WTC11 (cell line): ENCODE data around the gene KCNQ2. TPM values are rescaled to one million over a fixed set of nuclear protein-coding genes. Genes with fewer than 3 reads are reported as not detected.

ENCODE experiments used
- ATAC-seq: fragments of 200-7000 bp; cut with Tn5 transposase; 2 replicates; pipeline ENCODE4 v1.10.0; 2021; ENCODE audit warnings: mild to moderate bottlenecking, moderate library complexity
- CTCF ChIA-PET: fragments of 300-600 bp; sonication (Branson Sonifier 250); formaldehyde crosslinking; loops from one replicate; lab custom pipeline; 2021; ENCODE audit warnings: antibody characterized with exemption; lab: Charles Lee
- POLR2A ChIA-PET: fragments of 350-600 bp; sonication (Branson Sonifier 250); formaldehyde crosslinking; loops from one replicate; lab custom pipeline; 2021; ENCODE audit warnings: antibody characterized with exemption; lab: Charles Lee
- DNase-seq: peaks from one replicate; pipeline ENCODE4 v3.0.0; 2021; ENCODE audit warnings: low spot score
- H3K27ac Mint-ChIP-seq: 2 replicates; pipeline ENCODE4 v1.8.0; 2021; ENCODE audit warnings: mixed read lengths
- H3K27me3 Mint-ChIP-seq: 2 replicates; pipeline ENCODE4 v1.8.0; 2021; ENCODE audit warnings: low read depth, mild to moderate bottlenecking, moderate library complexity, mixed read lengths
- H3K36me3 Mint-ChIP-seq: 2 replicates; pipeline ENCODE4 v1.8.0; 2021; ENCODE audit warnings: mixed read lengths
- H3K4me1 Mint-ChIP-seq: 2 replicates; pipeline ENCODE4 v1.8.0; 2022; ENCODE audit warnings: mixed read lengths
- H3K4me3 Mint-ChIP-seq: 2 replicates; pipeline ENCODE4 v1.8.0; 2021; ENCODE audit warnings: mild to moderate bottlenecking, moderate library complexity, mixed read lengths
- H3K9me3 Mint-ChIP-seq: 2 replicates; pipeline ENCODE4 v1.8.0; 2021; ENCODE audit warnings: mixed read lengths
- CREB1 ChIP-seq: sonication (generic); formaldehyde crosslinking; IDR thresholded peaks from 2 replicates; pipeline ENCODE4 v1.8.0; 2023; ENCODE audit warnings: mild to moderate bottlenecking, missing genetic modification reagents
- ELF4 ChIP-seq: sonication (generic); formaldehyde crosslinking; IDR thresholded peaks from 2 replicates; pipeline ENCODE4 v1.8.1; 2022; ENCODE audit warnings: low read depth, mild to moderate bottlenecking, moderate library complexity, missing genetic modification reagents
- ESRRA ChIP-seq: sonication (generic); formaldehyde crosslinking; IDR thresholded peaks from 2 replicates; pipeline ENCODE4 v1.8.1; 2022; ENCODE audit warnings: mild to moderate bottlenecking, missing genetic modification reagents, borderline replicate concordance
- FOXK1 ChIP-seq: sonication (generic); formaldehyde crosslinking; IDR thresholded peaks from 2 replicates; pipeline ENCODE4 v1.8.0; 2022; ENCODE audit warnings: mild to moderate bottlenecking, moderate library complexity, missing genetic modification reagents
- GTF2I ChIP-seq: fragments of 250-450 bp; sonication (Bioruptor Pico); conservative IDR thresholded peaks from 2 replicates; pipeline ENCODE4 v1.4.0; 2021; ENCODE audit warnings: mild to moderate bottlenecking
- NFE2L1 ChIP-seq: sonication (generic); formaldehyde crosslinking; IDR thresholded peaks from 2 replicates; pipeline ENCODE4 v1.8.1; 2023; ENCODE audit warnings: missing genetic modification reagents
- NR2C2 ChIP-seq: sonication (generic); formaldehyde crosslinking; IDR thresholded peaks from 2 replicates; pipeline ENCODE4 v1.8.0; 2022; ENCODE audit warnings: mild to moderate bottlenecking, missing genetic modification reagents
- OVOL2 ChIP-seq: fragments of 250-450 bp; sonication (Bioruptor Pico); IDR thresholded peaks from 2 replicates; pipeline ENCODE4 v1.9.0; 2021; ENCODE audit warnings: mild to moderate bottlenecking, borderline replicate concordance
- SMAD3 ChIP-seq: sonication (generic); formaldehyde crosslinking; IDR thresholded peaks from 2 replicates; pipeline ENCODE4 v1.8.0; 2022; ENCODE audit warnings: missing genetic modification reagents, mild to moderate bottlenecking, borderline replicate concordance
- SMAD4 ChIP-seq: sonication (generic); formaldehyde crosslinking; IDR thresholded peaks from 2 replicates; pipeline ENCODE4 v1.8.0; 2022; ENCODE audit warnings: mild to moderate bottlenecking, missing genetic modification reagents
- ZNF263 ChIP-seq: sonication (generic); formaldehyde crosslinking; IDR thresholded peaks from 2 replicates; pipeline ENCODE4 v1.8.1; 2022; ENCODE audit warnings: low read depth, mild to moderate bottlenecking, moderate library complexity, missing genetic modification reagents
- ZNF317 ChIP-seq: sonication (generic); formaldehyde crosslinking; IDR thresholded peaks from 2 replicates; pipeline ENCODE4 v1.8.1; 2023; ENCODE audit warnings: low read depth, mild to moderate bottlenecking, moderate library complexity, missing genetic modification reagents, borderline replicate concordance
- ZNF416 ChIP-seq: fragments of 250-450 bp; sonication (Bioruptor Pico); IDR thresholded peaks from 2 replicates; pipeline ENCODE4 v1.9.0; 2021; ENCODE audit warnings: mild to moderate bottlenecking, inconsistent platforms
- ZNF532 ChIP-seq: fragments of 250-450 bp; sonication (Bioruptor Pico); IDR thresholded peaks from 2 replicates; pipeline ENCODE4 v1.9.0; 2021; ENCODE audit warnings: mild to moderate bottlenecking, borderline replicate concordance
- total RNA-seq: library from RNA; stranded (reverse); gene quantifications from 3 replicates; pipeline ENCODE4 v1.2.3, GENCODE V29; 2021
- TF ChIP-seq, protein P1 (sequence below): sonication (generic); formaldehyde crosslinking; conservative IDR thresholded peaks from 2 replicates; pipeline ENCODE4 v1.8.1; 2022; ENCODE audit warnings: mild to moderate bottlenecking, missing genetic modification reagents
- TF ChIP-seq, protein P2 (sequence below): sonication (generic); formaldehyde crosslinking; IDR thresholded peaks from 2 replicates; pipeline ENCODE4 v1.8.1; 2023; ENCODE audit warnings: mild to moderate bottlenecking, missing genetic modification reagents, borderline replicate concordance
- TF ChIP-seq, protein P3 (sequence below): fragments of 250-450 bp; sonication (Bioruptor Pico); conservative IDR thresholded peaks from 2 replicates; pipeline ENCODE4 v1.9.0; 2021; ENCODE audit warnings: mild to moderate bottlenecking
- TF ChIP-seq, protein P4 (sequence below): sonication (generic); formaldehyde crosslinking; IDR thresholded peaks from 2 replicates; pipeline ENCODE4 v1.8.1; 2023; ENCODE audit warnings: mild to moderate bottlenecking, missing genetic modification reagents
- TF ChIP-seq, protein P5 (sequence below): sonication (generic); formaldehyde crosslinking; IDR thresholded peaks from 2 replicates; pipeline ENCODE4 v1.8.0; 2022; ENCODE audit warnings: mild to moderate bottlenecking, missing genetic modification reagents
- TF ChIP-seq, protein P6 (sequence below): sonication (generic); formaldehyde crosslinking; IDR thresholded peaks from 2 replicates; pipeline ENCODE4 v1.8.1; 2022; ENCODE audit warnings: mild to moderate bottlenecking, moderate library complexity, missing genetic modification reagents

The KCNQ2 gene
- total RNA-seq, 1 experiment from 2014 or later, result 99.8 TPM

DNA sequence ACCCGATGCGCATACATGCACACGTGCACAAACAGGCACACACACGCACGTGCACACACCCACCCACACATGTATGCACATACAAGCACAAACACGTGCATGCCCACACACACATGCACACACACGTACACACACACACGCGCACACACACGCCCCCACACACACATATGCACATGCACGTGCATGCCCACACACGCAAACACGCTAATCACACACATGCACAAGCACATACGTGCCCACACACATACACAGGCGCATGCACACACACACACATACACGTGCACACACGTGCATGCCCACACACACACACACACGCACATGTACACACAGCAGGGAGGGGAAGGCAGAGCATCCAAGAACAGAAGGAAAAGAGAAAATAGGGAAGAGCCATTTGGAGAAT is 84.5 kb downstream of the KCNQ2 start (continued):
- TF ChIP-seq ZNF317 (CRISPR knock-in tag) (no peak), SMAD3 (no peak), ZNF416 (no peak), ESRRA (CRISPR knock-in tag) (no peak), NR2C2 (CRISPR knock-in tag) (no peak), ZNF263 (CRISPR knock-in tag) (no peak)
- TF ChIP-seq, protein P1, sequence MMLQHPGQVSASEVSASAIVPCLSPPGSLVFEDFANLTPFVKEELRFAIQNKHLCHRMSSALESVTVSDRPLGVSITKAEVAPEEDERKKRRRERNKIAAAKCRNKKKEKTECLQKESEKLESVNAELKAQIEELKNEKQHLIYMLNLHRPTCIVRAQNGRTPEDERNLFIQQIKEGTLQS, result no peak
- TF ChIP-seq, all 79 proteins: peak for 0

GRCh38 chr20:63387393-63387792 is 85.1 kb downstream of the KCNQ2 start:
- Mint-ChIP-seq H3K4me1 (peaks cover 5% of the 10 kb centered on the region), H3K27me3 (peaks cover 21% of the 10 kb centered on the region), H3K4me3 (no peak overlapping the region)
- CTCF ChIA-PET, result no interaction called here
- no peak for DNase-seq
- TF ChIP-seq NR2C2 (CRISPR knock-in tag), result peak; percentile 38; the same call in 1 of the 2 replicates
- TF ChIP-seq, protein P2, sequence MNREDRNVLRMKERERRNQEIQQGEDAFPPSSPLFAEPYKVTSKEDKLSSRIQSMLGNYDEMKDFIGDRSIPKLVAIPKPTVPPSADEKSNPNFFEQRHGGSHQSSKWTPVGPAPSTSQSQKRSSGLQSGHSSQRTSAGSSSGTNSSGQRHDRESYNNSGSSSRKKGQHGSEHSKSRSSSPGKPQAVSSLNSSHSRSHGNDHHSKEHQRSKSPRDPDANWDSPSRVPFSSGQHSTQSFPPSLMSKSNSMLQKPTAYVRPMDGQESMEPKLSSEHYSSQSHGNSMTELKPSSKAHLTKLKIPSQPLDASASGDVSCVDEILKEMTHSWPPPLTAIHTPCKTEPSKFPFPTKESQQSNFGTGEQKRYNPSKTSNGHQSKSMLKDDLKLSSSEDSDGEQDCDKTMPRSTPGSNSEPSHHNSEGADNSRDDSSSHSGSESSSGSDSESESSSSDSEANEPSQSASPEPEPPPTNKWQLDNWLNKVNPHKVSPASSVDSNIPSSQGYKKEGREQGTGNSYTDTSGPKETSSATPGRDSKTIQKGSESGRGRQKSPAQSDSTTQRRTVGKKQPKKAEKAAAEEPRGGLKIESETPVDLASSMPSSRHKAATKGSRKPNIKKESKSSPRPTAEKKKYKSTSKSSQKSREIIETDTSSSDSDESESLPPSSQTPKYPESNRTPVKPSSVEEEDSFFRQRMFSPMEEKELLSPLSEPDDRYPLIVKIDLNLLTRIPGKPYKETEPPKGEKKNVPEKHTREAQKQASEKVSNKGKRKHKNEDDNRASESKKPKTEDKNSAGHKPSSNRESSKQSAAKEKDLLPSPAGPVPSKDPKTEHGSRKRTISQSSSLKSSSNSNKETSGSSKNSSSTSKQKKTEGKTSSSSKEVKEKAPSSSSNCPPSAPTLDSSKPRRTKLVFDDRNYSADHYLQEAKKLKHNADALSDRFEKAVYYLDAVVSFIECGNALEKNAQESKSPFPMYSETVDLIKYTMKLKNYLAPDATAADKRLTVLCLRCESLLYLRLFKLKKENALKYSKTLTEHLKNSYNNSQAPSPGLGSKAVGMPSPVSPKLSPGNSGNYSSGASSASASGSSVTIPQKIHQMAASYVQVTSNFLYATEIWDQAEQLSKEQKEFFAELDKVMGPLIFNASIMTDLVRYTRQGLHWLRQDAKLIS (CRISPR knock-in tag), result no peak
- TF ChIP-seq, all 79 proteins: peak for 1
- POLR2A ChIA-PET, result no interaction called here
- peaks cover 68% of the 10 kb centered on the region for H3K9me3 Mint-ChIP-seq
- ATAC-seq, result no peak
- peaks cover 51% of the 10 kb centered on the region for H3K36me3 Mint-ChIP-seq
- no peak overlapping the region for H3K27ac Mint-ChIP-seq

DNA sequence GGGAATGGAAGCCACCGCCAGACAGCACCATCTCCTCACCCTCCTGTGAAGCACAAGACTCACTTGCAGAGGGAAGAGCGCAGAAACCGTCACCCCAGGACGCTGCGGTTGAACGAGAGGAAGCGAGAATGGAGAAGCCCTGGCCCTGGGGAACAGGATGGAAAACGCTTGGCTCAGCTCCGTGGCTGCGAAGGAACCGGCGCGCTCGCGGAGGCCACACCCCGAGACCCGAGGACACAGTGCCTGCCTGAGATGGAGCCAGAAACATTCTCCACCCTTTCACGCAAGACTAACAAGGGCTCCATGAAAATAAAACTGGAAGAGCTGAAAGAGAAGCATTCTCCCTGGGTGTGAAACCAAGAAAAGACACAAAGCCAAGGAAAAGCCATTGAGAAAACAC is 86.0 kb downstream of the KCNQ2 start:
- Mint-ChIP-seq H3K27me3 (peaks cover 21% of the 10 kb centered on the region), H3K4me3 (no peak overlapping the region), H3K36me3 (peaks cover 43% of the 10 kb centered on the region), H3K27ac (no peak overlapping the region), H3K9me3 (peaks cover 61% of the 10 kb centered on the region), H3K4me1 (peaks cover 5% of the 10 kb centered on the region)
- ATAC-seq (no peak), DNase-seq (no peak)
- CTCF ChIA-PET, result no interaction called here
- POLR2A ChIA-PET, result no interaction called here
- TF ChIP-seq, protein P3, sequence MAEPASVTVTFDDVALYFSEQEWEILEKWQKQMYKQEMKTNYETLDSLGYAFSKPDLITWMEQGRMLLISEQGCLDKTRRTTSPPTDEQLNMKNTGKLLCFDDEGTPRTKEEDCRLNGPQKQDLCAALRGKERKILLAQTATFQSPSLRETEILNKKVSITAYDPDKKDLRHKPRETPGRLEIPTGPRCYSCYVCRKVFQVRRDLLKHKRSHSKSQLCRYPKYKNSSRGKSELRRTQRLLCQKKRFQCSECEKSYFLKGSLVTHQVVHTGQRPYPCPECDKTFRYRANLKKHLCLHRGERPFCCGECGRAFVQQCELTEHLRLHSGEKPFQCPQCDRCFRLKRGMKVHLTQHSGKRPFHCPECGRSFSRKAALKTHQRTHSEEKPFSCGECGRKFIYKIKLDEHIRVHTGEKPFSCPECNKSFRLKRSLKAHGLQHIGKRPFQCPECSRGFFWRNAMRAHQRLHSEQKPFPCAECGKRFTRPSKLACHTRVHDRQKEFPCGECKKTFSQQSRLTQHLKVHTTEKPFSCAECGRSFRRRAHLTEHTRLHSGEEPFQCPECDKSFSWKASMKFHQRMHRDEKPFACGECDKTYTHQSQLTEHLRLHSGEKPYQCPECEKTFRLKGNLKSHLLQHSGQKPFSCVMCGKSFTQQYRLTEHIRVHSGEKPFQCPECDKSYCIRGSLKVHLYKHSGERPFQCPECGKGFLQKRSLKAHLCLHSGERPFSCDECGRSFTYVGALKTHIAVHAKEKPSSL (CRISPR knock-in tag), result no peak
- TF ChIP-seq FOXK1 (CRISPR knock-in tag), result no peak
- no peak for TF ChIP-seq ZNF263 (CRISPR knock-in tag)
- TF ChIP-seq, protein P4, sequence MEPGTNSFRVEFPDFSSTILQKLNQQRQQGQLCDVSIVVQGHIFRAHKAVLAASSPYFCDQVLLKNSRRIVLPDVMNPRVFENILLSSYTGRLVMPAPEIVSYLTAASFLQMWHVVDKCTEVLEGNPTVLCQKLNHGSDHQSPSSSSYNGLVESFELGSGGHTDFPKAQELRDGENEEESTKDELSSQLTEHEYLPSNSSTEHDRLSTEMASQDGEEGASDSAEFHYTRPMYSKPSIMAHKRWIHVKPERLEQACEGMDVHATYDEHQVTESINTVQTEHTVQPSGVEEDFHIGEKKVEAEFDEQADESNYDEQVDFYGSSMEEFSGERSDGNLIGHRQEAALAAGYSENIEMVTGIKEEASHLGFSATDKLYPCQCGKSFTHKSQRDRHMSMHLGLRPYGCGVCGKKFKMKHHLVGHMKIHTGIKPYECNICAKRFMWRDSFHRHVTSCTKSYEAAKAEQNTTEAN, result no peak
- no peak for TF ChIP-seq NFE2L1 (CRISPR knock-in tag)
- TF ChIP-seq, protein P5, sequence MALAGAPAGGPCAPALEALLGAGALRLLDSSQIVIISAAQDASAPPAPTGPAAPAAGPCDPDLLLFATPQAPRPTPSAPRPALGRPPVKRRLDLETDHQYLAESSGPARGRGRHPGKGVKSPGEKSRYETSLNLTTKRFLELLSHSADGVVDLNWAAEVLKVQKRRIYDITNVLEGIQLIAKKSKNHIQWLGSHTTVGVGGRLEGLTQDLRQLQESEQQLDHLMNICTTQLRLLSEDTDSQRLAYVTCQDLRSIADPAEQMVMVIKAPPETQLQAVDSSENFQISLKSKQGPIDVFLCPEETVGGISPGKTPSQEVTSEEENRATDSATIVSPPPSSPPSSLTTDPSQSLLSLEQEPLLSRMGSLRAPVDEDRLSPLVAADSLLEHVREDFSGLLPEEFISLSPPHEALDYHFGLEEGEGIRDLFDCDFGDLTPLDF, result no peak
- TF ChIP-seq ELF4 (CRISPR knock-in tag), result no peak
- TF ChIP-seq, protein P6, sequence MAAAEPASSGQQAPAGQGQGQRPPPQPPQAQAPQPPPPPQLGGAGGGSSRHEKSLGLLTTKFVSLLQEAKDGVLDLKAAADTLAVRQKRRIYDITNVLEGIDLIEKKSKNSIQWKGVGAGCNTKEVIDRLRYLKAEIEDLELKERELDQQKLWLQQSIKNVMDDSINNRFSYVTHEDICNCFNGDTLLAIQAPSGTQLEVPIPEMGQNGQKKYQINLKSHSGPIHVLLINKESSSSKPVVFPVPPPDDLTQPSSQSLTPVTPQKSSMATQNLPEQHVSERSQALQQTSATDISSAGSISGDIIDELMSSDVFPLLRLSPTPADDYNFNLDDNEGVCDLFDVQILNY (CRISPR knock-in tag), result no peak
- TF ChIP-seq ZNF416, result no peak
- TF ChIP-seq CREB1 (CRISPR knock-in tag), result no peak
- TF ChIP-seq GTF2I (CRISPR knock-in tag), result no peak
- no peak for TF ChIP-seq SMAD4
- TF ChIP-seq ZNF532 (CRISPR knock-in tag), result no peak
- no peak for TF ChIP-seq OVOL2 (CRISPR knock-in tag)
